Measurements from ENCODE around the gene ACY1. TPM values are rescaled to one million over a fixed set of nuclear protein-coding genes. Genes with fewer than 3 reads are reported as not detected.
A peak's percentile ranks its signal among the peaks of the same experiment; 100 is the strongest.

ACY1 gene
- total and polyA plus RNA-seq, 2 of the 13 experiments (the other 11 are each of a cell fraction or from before 2014, with no cell fraction given) = 113 to 162 TPM

- TF ChIP-seq RERE (CRISPR knock-in tag; IDR thresholded peaks at IDR 0.05; ENCODE audit: low read depth) (0 out of 2 replicates have a peak, but pooled peaks have one; percentile 35), CBX1 (IDR thresholded peaks at IDR 0.05; ENCODE audit: low read depth) (peak; percentile 50), ATM (IDR thresholded peaks at IDR 0.05; ENCODE audit: borderline replicate concordance) (no peak), PBX2 (CRISPR knock-in tag; IDR thresholded peaks at IDR 0.05) (no peak), ZNF24 (IDR thresholded peaks at IDR 0.05) (0 out of 2 replicates have a peak, but pooled peaks have one; percentile 35), EP300 (IDR thresholded peaks at IDR 0.05; ENCODE audit: low read depth in 2 of 2, low read length in 2 of 2) (peak; percentile 32 to 50; a peak in 2 of 4 replicates), EP300 (CRISPR knock-in tag; IDR thresholded peaks at IDR 0.05; ENCODE audit: borderline replicate concordance) (peak; percentile 61; the same call in 1 of the 2 replicates), ZNF816 (CRISPR knock-in tag; IDR thresholded peaks at IDR 0.05; ENCODE audit: borderline replicate concordance) (no peak), EED (CRISPR knock-in tag; IDR thresholded peaks at IDR 0.05) (peak; percentile 45; the same call in 1 of the 2 replicates), ZNF263 (CRISPR knock-in tag; IDR thresholded peaks at IDR 0.05) (peak; percentile 70), MZF1 (CRISPR knock-in tag; IDR thresholded peaks at IDR 0.05; ENCODE audit: borderline replicate concordance) (no peak), ZGPAT (CRISPR knock-in tag; IDR thresholded peaks at IDR 0.05) (peak; percentile 91), ZNF674 (CRISPR knock-in tag; IDR thresholded peaks at IDR 0.05; ENCODE audit: low read depth) (no peak), BRF2 (CRISPR knock-in tag; IDR thresholded peaks at IDR 0.05) (peak; percentile 70), MAZ (IDR thresholded peaks at IDR 0.05; ENCODE audit: borderline replicate concordance, low read depth, low read length) (peak; percentile 58; the same call in 1 of the 2 replicates), MAZ (CRISPR knock-in tag; IDR thresholded peaks at IDR 0.05; ENCODE audit: low read depth) (peak; percentile 82), ZNF136 (CRISPR knock-in tag; IDR thresholded peaks at IDR 0.05; ENCODE audit: low read depth) (0 out of 2 replicates have a peak, but pooled peaks have one; percentile 58), MYNN (CRISPR knock-in tag; IDR thresholded peaks at IDR 0.05; ENCODE audit: low read depth) (peak; percentile 92; the same call in 1 of the 2 replicates), SP140L (CRISPR knock-in tag; IDR thresholded peaks at IDR 0.05; ENCODE audit: borderline replicate concordance) (peak; percentile 96), HNRNPLL (IDR thresholded peaks at IDR 0.05; ENCODE audit: low read depth, low read length, poor library complexity, severe bottlenecking) (peak; percentile 65)
Observed at GRCh38 chr3:51995346-51996163, 12.2 kb downstream of the ACY1 start, which contains the start of gene RPL29 (continued).

Data from HepG2 (cell line).